OCI-LY1 (cell line): ENCODE measurements around the gene GABBR2.

Experiments
- EZH2 ChIP-seq: fragments of 200-600 bp; sonication (generic), shearing (Covaris generic); IDR thresholded peaks from 2 replicates; pipeline ENCODE4 v1.8.0; 2017; ENCODE audit warnings: borderline replicate concordance, mixed run types, mild to moderate bottlenecking, antibody characterized with exemption, low read length, moderate library complexity, mixed read lengths
- TF ChIP-seq, protein P1 (sequence below): fragments of 200-600 bp; sonication (generic), shearing (Covaris generic); IDR thresholded peaks from 2 replicates; pipeline ENCODE4 v1.5.1; 2017; ENCODE audit warnings: mild to moderate bottlenecking, antibody characterized with exemption, low read length, moderate library complexity, mixed read lengths

DNA sequence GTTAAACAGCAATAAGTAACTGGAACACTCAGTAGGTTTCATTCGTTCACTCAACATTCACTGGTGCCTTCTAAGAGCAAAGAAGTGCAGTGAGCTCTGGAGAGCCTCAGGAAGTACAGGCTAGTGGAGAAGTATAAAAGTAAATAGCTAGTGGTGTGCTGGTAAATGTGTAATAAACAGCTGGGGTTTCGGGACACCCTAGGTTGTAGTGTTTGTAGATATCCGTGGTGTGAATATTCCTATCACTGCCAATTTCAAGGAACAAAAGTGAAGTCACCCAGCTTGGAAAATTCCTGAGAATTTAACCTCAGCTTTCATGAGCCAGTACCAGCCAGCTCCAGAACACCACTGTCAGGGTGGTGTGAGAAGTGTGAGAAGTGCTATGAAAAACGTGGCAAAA lies 75.9 kb downstream of the GABBR2 start:
- no peak for TF ChIP-seq EZH2
- TF ChIP-seq, protein P1, sequence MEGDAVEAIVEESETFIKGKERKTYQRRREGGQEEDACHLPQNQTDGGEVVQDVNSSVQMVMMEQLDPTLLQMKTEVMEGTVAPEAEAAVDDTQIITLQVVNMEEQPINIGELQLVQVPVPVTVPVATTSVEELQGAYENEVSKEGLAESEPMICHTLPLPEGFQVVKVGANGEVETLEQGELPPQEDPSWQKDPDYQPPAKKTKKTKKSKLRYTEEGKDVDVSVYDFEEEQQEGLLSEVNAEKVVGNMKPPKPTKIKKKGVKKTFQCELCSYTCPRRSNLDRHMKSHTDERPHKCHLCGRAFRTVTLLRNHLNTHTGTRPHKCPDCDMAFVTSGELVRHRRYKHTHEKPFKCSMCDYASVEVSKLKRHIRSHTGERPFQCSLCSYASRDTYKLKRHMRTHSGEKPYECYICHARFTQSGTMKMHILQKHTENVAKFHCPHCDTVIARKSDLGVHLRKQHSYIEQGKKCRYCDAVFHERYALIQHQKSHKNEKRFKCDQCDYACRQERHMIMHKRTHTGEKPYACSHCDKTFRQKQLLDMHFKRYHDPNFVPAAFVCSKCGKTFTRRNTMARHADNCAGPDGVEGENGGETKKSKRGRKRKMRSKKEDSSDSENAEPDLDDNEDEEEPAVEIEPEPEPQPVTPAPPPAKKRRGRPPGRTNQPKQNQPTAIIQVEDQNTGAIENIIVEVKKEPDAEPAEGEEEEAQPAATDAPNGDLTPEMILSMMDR = no peak
